K562 (cell line): Measurements from ENCODE around the gene ERBB3. TPM values are rescaled to one million over a fixed set of nuclear protein-coding genes. Genes with fewer than 3 reads are reported as not detected.

ENCODE experiments used
- ATAC-seq: fragments of 200-7000 bp; cut with Tn5 transposase; 3 replicates; pipeline ENCODE4 v1.9.1; 2020; ENCODE audit warnings: moderate library complexity
- BruUV-seq: library from RNA; stranded (reverse); fragments of 400-500 nt; replicated peaks from 2 replicates; lab custom pipeline; 2021; lab: Mats Ljungman, UMichigan
- CTCF ChIA-PET: fragments of 300-600 bp; formaldehyde crosslinking; extraction: SDS; loops from one replicate; lab custom pipeline; 2021; ENCODE audit warnings: low intra/inter-chr PET ratio; lab: Yijun Ruan, JAX
- POLR2A ChIA-PET: fragments of 300-600, 350-650 bp; sonication (Branson Sonifier 250); formaldehyde crosslinking; extraction: SDS; loops from one replicate; lab custom pipeline; 2021; ENCODE audit warnings: antibody characterized with exemption, inconsistent platforms; lab: Yijun Ruan, JAX
- DNase-seq, 4 experiments: peaks; one replicate each; pipeline versions ENCODE4 v3.0.0 to v3.0.0-alpha.2; 2011 to 2018; ENCODE audit warnings: low spot score in 3 of 4, mixed read lengths in 3 of 4; ENCODE audit errors: extremely low read depth in 1 of 4
- FAIRE-seq: peaks from 2 replicates; lab custom pipeline; 2011; peaks lifted over from hg19 to GRCh38; lab: Jason Lieb, UNC
- H2AFZ ChIP-seq: 2 replicates; pipeline ENCODE4 v1.6.0; 2011; ENCODE audit warnings: low read depth, low read length, control low read depth, inconsistent platforms
- H3K27ac ChIP-seq: fragments of 200-600 bp; 3 replicates; pipeline ENCODE4 v1.8.0; 2011; ENCODE audit warnings: low read depth, mild to moderate bottlenecking, control low read depth, inconsistent platforms, low read length, moderate library complexity, mixed read lengths; ENCODE audit errors: extremely low read depth
- H3K27me3 ChIP-seq, 2 experiments: fragments of 300-600 bp in 1 of 2; 2 replicates in 1 of 2; 3 replicates in 1 of 2; pipeline versions ENCODE4 v1.6.0 to v1.8.0; 2011; ENCODE audit warnings: inconsistent platforms in 2 of 2, low read length in 2 of 2, mild to moderate bottlenecking in 1 of 2, mixed read lengths in 1 of 2, moderate library complexity in 1 of 2; ENCODE audit not compliant: control insufficient read depth in 2 of 2, insufficient read depth in 2 of 2
- H3K36me3 ChIP-seq: fragments of 300-600 bp; 3 replicates; pipeline ENCODE4 v1.8.0; 2011; ENCODE audit warnings: mild to moderate bottlenecking, low read length, inconsistent platforms; ENCODE audit not compliant: control insufficient read depth, insufficient read depth
- H3K4me1 ChIP-seq, 2 experiments: fragments of 200-600 bp in 1 of 2; replicated peaks in 1 of 2; 2 replicates in 1 of 2; 3 replicates in 1 of 2; pipeline versions ENCODE4 v1.5.1 to v1.8.0; 2011; ENCODE audit warnings: inconsistent platforms in 2 of 2, low read length in 2 of 2, mild to moderate bottlenecking in 1 of 2, mixed read lengths in 1 of 2, moderate library complexity in 1 of 2; ENCODE audit not compliant: control insufficient read depth in 2 of 2, insufficient read depth in 2 of 2
- H3K4me2 ChIP-seq: 2 replicates; pipeline ENCODE4 v1.6.1; 2011; ENCODE audit warnings: low read length, control low read depth, inconsistent platforms, mixed read lengths; ENCODE audit not compliant: insufficient read depth
- H3K4me3 ChIP-seq: fragments of 200-600 bp; sonication (generic), shearing (Covaris generic); 2 replicates; pipeline ENCODE4 v1.5.1; 2016; ENCODE audit warnings: control low read depth, inconsistent platforms
- H3K79me2 ChIP-seq: fragments of 200-600 bp; 3 replicates; pipeline ENCODE4 v1.8.0; 2011; ENCODE audit warnings: low read length, inconsistent platforms; ENCODE audit not compliant: control insufficient read depth, insufficient read depth
- H3K9ac ChIP-seq, 2 experiments: 2 replicates each; pipeline versions ENCODE4 v1.6.0 to v1.6.1; 2011; ENCODE audit warnings: low read depth in 2 of 2, low read length in 2 of 2, control low read depth in 1 of 2, inconsistent platforms in 1 of 2, mild to moderate bottlenecking in 1 of 2, mixed read lengths in 1 of 2; ENCODE audit not compliant: insufficient read depth in 1 of 2
- H3K9me1 ChIP-seq: one replicate; pipeline ENCODE4 v1.6.0; 2011; ENCODE audit warnings: inconsistent platforms, mild to moderate bottlenecking, low read length, moderate library complexity; ENCODE audit not compliant: control insufficient read depth, insufficient read depth
- H3K9me3 ChIP-seq: replicated peaks from 2 replicates; pipeline ENCODE4 v1.5.1; 2011; ENCODE audit warnings: low read depth, low read length, inconsistent platforms; ENCODE audit not compliant: control insufficient read depth, insufficient read depth
- H4K20me1 ChIP-seq: replicated peaks from 2 replicates; pipeline ENCODE4 v1.6.1; 2011; ENCODE audit warnings: low read length, inconsistent platforms, mixed read lengths; ENCODE audit not compliant: control insufficient read depth, insufficient read depth
- BRF1 ChIP-seq: IDR thresholded peaks from 3 replicates; pipeline ENCODE4 v1.6.1; 2011; ENCODE audit warnings: borderline replicate concordance, mild to moderate bottlenecking; ENCODE audit not compliant: insufficient read length; ENCODE audit errors: extremely low read depth
- CBX5 ChIP-seq: IDR thresholded peaks from 2 replicates; pipeline ENCODE4 v1.6.1; 2014; ENCODE audit warnings: low read depth, borderline replicate concordance
- KLF1 ChIP-seq: fragments of 450-650 bp; IDR thresholded peaks from 2 replicates; pipeline ENCODE4 v1.6.1; 2016; ENCODE audit warnings: missing genetic modification characterization, missing compliant biosample characterization
- KLF16 ChIP-seq: IDR thresholded peaks from 2 replicates; pipeline ENCODE4 v1.6.1; 2016; ENCODE audit warnings: antibody characterized with exemption
- NCOA6 ChIP-seq: fragments of 450-650 bp; IDR thresholded peaks from 2 replicates; pipeline ENCODE4 v1.6.1; 2017; ENCODE audit warnings: mild to moderate bottlenecking
- NFRKB ChIP-seq: fragments of 450-650 bp; IDR thresholded peaks from 2 replicates; pipeline ENCODE4 v1.6.1; 2016; ENCODE audit warnings: low read depth
- NKRF ChIP-seq: fragments of 450-650 bp; IDR thresholded peaks from 2 replicates; pipeline ENCODE4 v1.6.1; 2016; ENCODE audit warnings: borderline replicate concordance
- RUNX1 ChIP-seq: sonication (generic); IDR thresholded peaks from 2 replicates; pipeline ENCODE4 v1.6.1; 2016; ENCODE audit warnings: antibody characterized with exemption, low read depth
- SOX6 ChIP-seq: fragments of 450-650 bp; IDR thresholded peaks from 2 replicates; pipeline ENCODE4 v1.6.1; 2014; ENCODE audit warnings: mild to moderate bottlenecking
- TAF1 ChIP-seq: IDR thresholded peaks from 2 replicates; pipeline ENCODE4 v1.6.1; 2011; ENCODE audit warnings: mild to moderate bottlenecking, low read length, moderate library complexity; ENCODE audit not compliant: insufficient read depth, control insufficient read depth, severe bottlenecking; ENCODE audit errors: extremely low read depth
- TCFL5 ChIP-seq: fragments of 250-450 bp; sonication (Bioruptor Pico); conservative IDR thresholded peaks from 2 replicates; pipeline ENCODE4 v1.6.1; 2021; ENCODE audit warnings: mild to moderate bottlenecking, moderate library complexity, matching md5 sums
- ZNF146 ChIP-seq: IDR thresholded peaks from one replicate; pipeline ENCODE4 v1.6.1; 2018; ENCODE audit warnings: missing compliant biosample characterization; ENCODE audit not compliant: unreplicated experiment
- ZNF3 ChIP-seq: fragments of 250-450 bp; sonication (Bioruptor Pico); IDR thresholded peaks from 2 replicates; pipeline ENCODE4 v1.5.0; 2021; ENCODE audit warnings: mild to moderate bottlenecking, moderate library complexity
- ZNF695 ChIP-seq: fragments of 450-650 bp; formaldehyde crosslinking; IDR thresholded peaks from 2 replicates; pipeline ENCODE4 v1.4.0; 2020; ENCODE audit warnings: mild to moderate bottlenecking, moderate library complexity
- ZSCAN29 ChIP-seq: fragments of 450-650 bp; IDR thresholded peaks from 2 replicates; pipeline ENCODE4 v1.6.1; 2017
- WGBS: fragments of 100-300 bp; shearing (Covaris generic); methylation state at CpG from one replicate; pipeline ENCODE4 v1.1.6; 2016; ENCODE audit warnings: low coverage, mixed read lengths; ENCODE audit not compliant: insufficient coverage; ENCODE audit errors: missing lambda C conversion rate; 5-methylcytosine and 5-hydroxymethylcytosine counted together
- in situ Hi-C: fragments of 300-500 bp; cut with MboI; formaldehyde crosslinking; loops from 4 replicates; pipeline ENCODE4 v1.15.0; 2018; ENCODE audit warnings: inconsistent platforms, mixed read lengths
- intact Hi-C: fragments of 100-400 bp; cut with micrococcal nuclease; formaldehyde crosslinking; loops from 2 replicates; pipeline ENCODE4 v1.14.2; 2022
- polyA plus RNA-seq, 8 experiments: library from polyadenylated mRNA; depleted of rRNA in 4 of 8; stranded (reverse) in 5 of 8; unstranded in 3 of 8; fragments of >200 nt; fragmentation: Nextera tagmentation in 2 of 8; fragmentation: Illumina TruSeq in 1 of 8; extraction: Ambion mirVana in 2 of 8; extraction: Trizol in 1 of 8; gene quantifications; 2 replicates each; pipeline versions ENCODE4 v1.2.1 to v1.2.3, GENCODE V29; 2011 to 2014; ENCODE audit warnings: inconsistent platforms in 1 of 8, missing spikeins in 1 of 8
- total RNA-seq, 7 experiments: library from RNA; depleted of rRNA in 6 of 7; stranded (reverse); fragments of >200 nt in 6 of 7; fragmentation: Illumina TruSeq in 2 of 7; extraction: Trizol in 2 of 7; gene quantifications; 2 replicates each; pipeline versions ENCODE4 v1.2.1 to v1.2.3, GENCODE V29; 2011 to 2021; ENCODE audit warnings: low replicate concordance in 1 of 7
- TF ChIP-seq, protein P1 (sequence below): IDR thresholded peaks from 2 replicates; pipeline ENCODE4 v1.6.1; 2011; ENCODE audit warnings: borderline replicate concordance, low read depth, mild to moderate bottlenecking, moderate library complexity, low read length; ENCODE audit not compliant: insufficient read depth, poor library complexity, severe bottlenecking
- TF ChIP-seq, protein P2 (sequence below), 2 experiments: fragments of 450-650 bp; IDR thresholded peaks; 2 replicates each; pipeline ENCODE4 v1.6.1; 2016

The ERBB3 gene
- total and polyA plus RNA-seq, 9 of the 15 experiments (the other 6 are each of a cell fraction or from before 2014, with no cell fraction given): 1.5 to 5.4 (median 3.8) TPM

DNA sequence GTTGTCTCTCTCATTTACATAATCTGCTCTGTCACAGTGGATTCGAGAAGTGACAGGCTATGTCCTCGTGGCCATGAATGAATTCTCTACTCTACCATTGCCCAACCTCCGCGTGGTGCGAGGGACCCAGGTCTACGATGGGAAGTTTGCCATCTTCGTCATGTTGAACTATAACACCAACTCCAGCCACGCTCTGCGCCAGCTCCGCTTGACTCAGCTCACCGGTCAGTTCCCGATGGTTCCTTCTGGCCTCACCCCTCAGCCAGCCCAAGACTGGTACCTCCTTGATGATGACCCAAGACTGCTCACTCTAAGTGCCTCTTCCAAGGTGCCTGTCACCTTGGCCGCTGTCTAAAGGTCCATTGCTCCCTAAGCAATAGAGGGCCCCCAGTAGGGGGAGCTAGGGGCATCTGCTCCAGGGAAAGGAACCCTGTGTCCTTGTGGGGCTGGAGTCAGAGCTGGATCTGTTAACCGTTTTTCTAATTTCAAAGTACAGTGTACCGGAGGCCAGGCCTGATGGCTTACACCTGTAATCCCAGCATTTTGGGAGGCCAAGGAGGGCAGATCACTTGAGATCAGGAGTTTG, 5.1 kb downstream of the ERBB3 start:
- Histone ChIP-seq H4K20me1 (no peaks in the 10 kb centered on the region), H3K36me3 (no peaks in the 10 kb centered on the region), H3K27me3 (no peaks in the 10 kb centered on the region; a peak in 1 of 5 replicates), H3K9ac (no peak overlapping the region), H3K4me3 (no peak overlapping the region), H3K79me2 (no peaks in the 10 kb centered on the region), H3K9me1 (no peaks in the 10 kb centered on the region), H3K4me1 (peaks cover 38 to 41% of the 10 kb centered on the region in 2 experiments), H3K27ac (no peak overlapping the region), H3K4me2 (no peak overlapping the region), H2AFZ (peak overlapping the region; percentile 40), H3K9me3 (no peaks in the 10 kb centered on the region)
- in situ Hi-C loops: no loop called here
- ATAC-seq (peak; percentile 81), FAIRE-seq (peak; percentile 81), DNase-seq (peak; percentile 53 to 82 (median 72))
- intact Hi-C loops: loop anchor here (1.0 kb wide), 1 partner anchor 33 kb away; the partner anchor contains the start of gene ZC3H10
- WGBS: 53% methylated on average over 15 of the region's 15 CpGs
- POLR2A ChIA-PET: interaction anchor here (0.6 to 1.9 kb wide), 4 partner anchors 19 to 341 kb away, joined by 3 to 6 read pairs (median 4); partner anchors contain the start of genes PA2G4 and ZC3H10
- no TSS peak for BruUV-seq
- CTCF ChIA-PET: no interaction called here
- TF ChIP-seq NKRF: no peak
- TF ChIP-seq NCOA6: no peak
- TF ChIP-seq ZSCAN29: no peak
- TF ChIP-seq, protein P1, sequence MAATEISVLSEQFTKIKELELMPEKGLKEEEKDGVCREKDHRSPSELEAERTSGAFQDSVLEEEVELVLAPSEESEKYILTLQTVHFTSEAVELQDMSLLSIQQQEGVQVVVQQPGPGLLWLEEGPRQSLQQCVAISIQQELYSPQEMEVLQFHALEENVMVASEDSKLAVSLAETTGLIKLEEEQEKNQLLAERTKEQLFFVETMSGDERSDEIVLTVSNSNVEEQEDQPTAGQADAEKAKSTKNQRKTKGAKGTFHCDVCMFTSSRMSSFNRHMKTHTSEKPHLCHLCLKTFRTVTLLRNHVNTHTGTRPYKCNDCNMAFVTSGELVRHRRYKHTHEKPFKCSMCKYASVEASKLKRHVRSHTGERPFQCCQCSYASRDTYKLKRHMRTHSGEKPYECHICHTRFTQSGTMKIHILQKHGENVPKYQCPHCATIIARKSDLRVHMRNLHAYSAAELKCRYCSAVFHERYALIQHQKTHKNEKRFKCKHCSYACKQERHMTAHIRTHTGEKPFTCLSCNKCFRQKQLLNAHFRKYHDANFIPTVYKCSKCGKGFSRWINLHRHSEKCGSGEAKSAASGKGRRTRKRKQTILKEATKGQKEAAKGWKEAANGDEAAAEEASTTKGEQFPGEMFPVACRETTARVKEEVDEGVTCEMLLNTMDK: peak; percentile 84
- TF ChIP-seq RUNX1: no peak
- TF ChIP-seq SOX6: no peak
- TF ChIP-seq NFRKB: no peak
- no peak for TF ChIP-seq ZNF3
- TF ChIP-seq ZNF146 (CRISPR knock-in tag): no peak
- TF ChIP-seq KLF1: no peak
- TF ChIP-seq BRF1: no peak
- TF ChIP-seq ZNF695 (CRISPR knock-in tag): no peak
- TF ChIP-seq TAF1: no peak
- TF ChIP-seq TCFL5 (CRISPR knock-in tag): no peak
- no peak for TF ChIP-seq CBX5
- TF ChIP-seq, protein P2, sequence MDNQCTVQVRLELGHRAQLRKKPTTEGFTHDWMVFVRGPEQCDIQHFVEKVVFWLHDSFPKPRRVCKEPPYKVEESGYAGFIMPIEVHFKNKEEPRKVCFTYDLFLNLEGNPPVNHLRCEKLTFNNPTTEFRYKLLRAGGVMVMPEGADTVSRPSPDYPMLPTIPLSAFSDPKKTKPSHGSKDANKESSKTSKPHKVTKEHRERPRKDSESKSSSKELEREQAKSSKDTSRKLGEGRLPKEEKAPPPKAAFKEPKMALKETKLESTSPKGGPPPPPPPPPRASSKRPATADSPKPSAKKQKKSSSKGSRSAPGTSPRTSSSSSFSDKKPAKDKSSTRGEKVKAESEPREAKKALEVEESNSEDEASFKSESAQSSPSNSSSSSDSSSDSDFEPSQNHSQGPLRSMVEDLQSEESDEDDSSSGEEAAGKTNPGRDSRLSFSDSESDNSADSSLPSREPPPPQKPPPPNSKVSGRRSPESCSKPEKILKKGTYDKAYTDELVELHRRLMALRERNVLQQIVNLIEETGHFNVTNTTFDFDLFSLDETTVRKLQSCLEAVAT (IDR thresholded peaks at IDR 0.05): no peak
- TF ChIP-seq KLF16: no peak
